Liver (tissue), 3 donors: ENCODE measurements around the gene HOXB13.

Source experiments
- ATF3 ChIP-seq: IDR thresholded peaks from 2 replicates; pipeline ENCODE4 v1.6.1; 2016; ENCODE audit warnings: antibody characterized with exemption
- EGR1 ChIP-seq, 2 donors: IDR thresholded peaks; 2 replicates each; pipeline ENCODE4 v1.6.1; 2016 to 2018; ENCODE audit warnings: antibody characterized with exemption in 2 of 2, low read depth in 2 of 2
- FOXA1 ChIP-seq: IDR thresholded peaks from 2 replicates; pipeline ENCODE4 v1.6.1; 2016; ENCODE audit warnings: antibody characterized with exemption
- GABPA ChIP-seq, 2 donors: IDR thresholded peaks in 1 of 2; conservative IDR thresholded peaks in 1 of 2; 2 replicates each; pipeline ENCODE4 v1.6.1; 2016; ENCODE audit warnings: antibody characterized with exemption in 2 of 2, mild to moderate bottlenecking in 1 of 2, moderate library complexity in 1 of 2
- RAD21 ChIP-seq, 2 donors: IDR thresholded peaks; 2 replicates each; pipeline ENCODE4 v1.6.1; 2016; ENCODE audit warnings: antibody characterized with exemption in 2 of 2, mild to moderate bottlenecking in 2 of 2
- REST ChIP-seq: IDR thresholded peaks from 2 replicates; pipeline ENCODE4 v1.6.1; 2016; ENCODE audit warnings: antibody characterized with exemption, mild to moderate bottlenecking
- SP1 ChIP-seq: IDR thresholded peaks from 2 replicates; pipeline ENCODE4 v1.6.1; 2018; ENCODE audit warnings: antibody characterized with exemption, mild to moderate bottlenecking
- TAF1 ChIP-seq: conservative IDR thresholded peaks from 2 replicates; pipeline ENCODE4 v1.6.1; 2016; ENCODE audit warnings: antibody characterized with exemption, mild to moderate bottlenecking
- YY1 ChIP-seq: IDR thresholded peaks from 2 replicates; pipeline ENCODE4 v1.6.1; 2016; ENCODE audit warnings: antibody characterized with exemption, mild to moderate bottlenecking
- TF ChIP-seq, protein P1 (sequence below): fragments of 150-350 bp; IDR thresholded peaks from 2 replicates; pipeline ENCODE4 v1.5.1; 2017; ENCODE audit warnings: improper control_type of control experiment, low read depth, low read length; ENCODE audit not compliant: missing input control
- TF ChIP-seq, protein P2 (sequence below): IDR thresholded peaks from 2 replicates; pipeline ENCODE4 v1.6.1; 2016; ENCODE audit warnings: antibody characterized with exemption
- donor health status: healthy.
- donor health status: healthy.

- TF ChIP-seq, protein P1, sequence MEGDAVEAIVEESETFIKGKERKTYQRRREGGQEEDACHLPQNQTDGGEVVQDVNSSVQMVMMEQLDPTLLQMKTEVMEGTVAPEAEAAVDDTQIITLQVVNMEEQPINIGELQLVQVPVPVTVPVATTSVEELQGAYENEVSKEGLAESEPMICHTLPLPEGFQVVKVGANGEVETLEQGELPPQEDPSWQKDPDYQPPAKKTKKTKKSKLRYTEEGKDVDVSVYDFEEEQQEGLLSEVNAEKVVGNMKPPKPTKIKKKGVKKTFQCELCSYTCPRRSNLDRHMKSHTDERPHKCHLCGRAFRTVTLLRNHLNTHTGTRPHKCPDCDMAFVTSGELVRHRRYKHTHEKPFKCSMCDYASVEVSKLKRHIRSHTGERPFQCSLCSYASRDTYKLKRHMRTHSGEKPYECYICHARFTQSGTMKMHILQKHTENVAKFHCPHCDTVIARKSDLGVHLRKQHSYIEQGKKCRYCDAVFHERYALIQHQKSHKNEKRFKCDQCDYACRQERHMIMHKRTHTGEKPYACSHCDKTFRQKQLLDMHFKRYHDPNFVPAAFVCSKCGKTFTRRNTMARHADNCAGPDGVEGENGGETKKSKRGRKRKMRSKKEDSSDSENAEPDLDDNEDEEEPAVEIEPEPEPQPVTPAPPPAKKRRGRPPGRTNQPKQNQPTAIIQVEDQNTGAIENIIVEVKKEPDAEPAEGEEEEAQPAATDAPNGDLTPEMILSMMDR, result no peak
- TF ChIP-seq, protein P2, sequence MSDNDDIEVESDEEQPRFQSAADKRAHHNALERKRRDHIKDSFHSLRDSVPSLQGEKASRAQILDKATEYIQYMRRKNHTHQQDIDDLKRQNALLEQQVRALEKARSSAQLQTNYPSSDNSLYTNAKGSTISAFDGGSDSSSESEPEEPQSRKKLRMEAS, result no peak
- TF ChIP-seq EGR1 (IDR thresholded peaks at IDR 0.05; ENCODE audit: low read depth in 2 of 2) (no peak), ATF3 (no peak), TAF1 (no peak), SP1 (no peak), YY1 (no peak), GABPA (IDR thresholded peaks at IDR 0.05 in 1 of 2, conservative IDR thresholded peaks at IDR 0.05 in 1 of 2) (no peak), FOXA1 (no peak), REST (no peak), RAD21 (IDR thresholded peaks at IDR 0.05) (no peak)
Observed at GRCh38 chr17:48725004-48725287, 3.6 kb downstream of the HOXB13 start.
